SH-SY5Y (cell line): ENCODE measurements around the gene ADRA2B.

Experiments used
- GATA2 ChIP-seq: IDR thresholded peaks from 2 replicates; pipeline ENCODE4 v1.6.1; 2011; ENCODE audit warnings: mild to moderate bottlenecking, low read depth, low read length
- GATA3 ChIP-seq: IDR thresholded peaks from 2 replicates; pipeline ENCODE4 v1.6.1; 2011; ENCODE audit warnings: low read depth, mild to moderate bottlenecking, low read length, moderate library complexity

The ADRA2B gene

GRCh38 chr2:96145036-96145847 is 28.9 kb upstream of the ADRA2B start, which contains the start of gene DUSP2:
Gene DUSP2, minus strand, starts transcription at chr2:96145440. Its CDS starts 86 bp downstream, at chr2:96145354.
- TF ChIP-seq GATA3 = no peak
- TF ChIP-seq GATA2 = no peak

DNA sequence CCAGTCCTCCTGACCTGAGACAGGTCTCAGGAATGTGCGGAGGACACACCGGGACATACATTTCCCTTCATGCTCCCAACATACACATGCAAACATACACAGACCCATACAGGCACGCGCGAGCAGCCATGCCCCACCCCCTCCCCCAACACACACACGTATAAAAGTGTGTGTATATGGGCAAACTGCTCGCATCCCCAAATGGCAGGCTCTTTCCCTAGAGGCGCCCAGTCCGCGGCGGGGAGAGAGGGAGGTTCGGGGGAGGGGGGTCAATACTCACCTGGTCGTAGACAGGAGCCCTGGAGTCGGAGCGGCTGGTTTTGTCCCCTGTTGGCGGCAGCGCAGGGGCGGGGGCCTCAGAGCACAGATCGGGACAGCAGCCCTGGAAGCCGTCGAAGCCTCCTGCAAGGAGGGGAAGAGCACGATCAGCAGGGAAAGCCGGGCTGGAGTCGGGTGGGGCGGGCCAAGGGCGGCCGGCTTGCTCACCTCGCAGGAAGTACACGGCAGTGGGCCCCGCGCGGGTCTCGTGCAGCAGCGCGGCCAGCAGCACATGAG is 28.2 kb upstream of the ADRA2B start:
- no peak for TF ChIP-seq GATA2
- TF ChIP-seq GATA3 = no peak

DNA sequence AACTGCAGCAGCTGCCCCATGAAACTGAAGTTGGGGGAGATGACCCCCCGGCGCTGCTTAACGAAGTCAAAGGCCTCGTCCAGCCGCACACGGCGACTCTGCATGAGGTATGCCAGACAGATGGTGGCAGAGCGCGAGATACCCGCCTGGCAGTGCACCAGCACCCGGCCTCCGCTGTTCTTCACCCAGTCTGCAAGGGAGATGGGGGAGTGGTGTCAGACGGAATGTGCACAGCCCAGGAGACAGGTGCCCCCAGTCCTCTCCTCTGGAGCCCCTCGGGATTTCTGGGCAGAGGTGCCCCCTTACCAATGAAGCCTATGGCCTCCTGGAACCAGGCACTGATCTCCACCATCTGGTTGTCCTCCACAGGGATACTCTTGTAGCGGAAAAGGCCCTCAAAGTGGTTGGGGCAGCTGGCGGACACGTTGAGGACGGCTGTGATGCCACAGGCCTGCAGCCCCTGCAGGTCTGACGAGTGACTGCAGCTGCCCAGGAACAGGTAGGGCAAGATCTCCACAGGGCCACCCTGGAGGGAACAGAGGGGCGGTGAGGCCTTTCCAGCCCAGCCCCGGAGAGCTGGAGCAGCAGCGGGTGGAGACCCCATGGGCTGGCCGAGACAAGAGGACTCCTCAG is 27.6 kb upstream of the ADRA2B start:
- TF ChIP-seq GATA2 (no peak), GATA3 (no peak)

GRCh38 chr2:96143231-96143847 is 27.0 kb upstream of the ADRA2B start:
- TF ChIP-seq GATA3 (no peak), GATA2 (no peak)

DNA sequence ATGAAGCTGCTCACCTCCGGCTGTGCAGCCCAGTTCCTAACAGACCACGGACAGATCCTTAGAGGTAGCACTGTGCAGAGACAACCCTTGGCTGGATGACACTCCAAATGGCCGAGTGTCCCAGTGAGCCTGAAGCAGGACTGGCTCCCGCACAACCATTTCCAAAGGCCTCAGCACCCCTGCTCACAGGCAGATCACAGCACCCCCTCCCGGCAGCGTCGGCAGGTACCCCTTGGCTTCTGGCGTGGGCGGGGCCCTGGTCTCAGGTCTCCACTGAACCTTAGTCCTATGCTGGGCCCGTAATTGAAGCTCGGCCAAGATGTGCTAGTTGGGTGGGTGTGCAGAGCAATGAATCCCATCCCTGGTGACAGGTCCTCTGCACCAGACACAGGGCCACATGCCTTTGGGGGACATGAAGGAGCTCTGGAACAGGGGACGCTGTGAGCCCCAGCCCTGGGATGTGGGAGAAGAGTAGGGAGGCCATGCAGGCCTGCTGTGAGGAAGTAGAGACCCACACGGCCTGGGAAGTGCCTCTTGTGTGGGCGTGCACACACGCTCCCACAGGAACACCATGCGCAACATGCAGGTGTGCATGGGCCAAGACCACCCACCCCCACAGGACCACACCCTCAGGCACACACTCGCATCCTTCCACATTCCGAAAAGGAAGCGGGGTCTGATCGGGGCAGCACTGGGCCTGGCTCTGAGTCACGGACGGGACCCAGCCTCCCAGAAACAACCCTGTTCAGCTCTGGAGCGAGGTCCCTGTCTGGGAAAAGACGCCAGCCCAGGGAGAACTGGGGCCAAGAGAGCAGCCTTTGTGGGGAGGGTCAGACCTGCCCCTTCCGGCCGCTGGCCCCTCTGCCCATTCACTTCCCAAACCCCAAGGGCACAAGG is 26.1 kb upstream of the ADRA2B start:
- TF ChIP-seq GATA3 (no peak), GATA2 (no peak)

DNA sequence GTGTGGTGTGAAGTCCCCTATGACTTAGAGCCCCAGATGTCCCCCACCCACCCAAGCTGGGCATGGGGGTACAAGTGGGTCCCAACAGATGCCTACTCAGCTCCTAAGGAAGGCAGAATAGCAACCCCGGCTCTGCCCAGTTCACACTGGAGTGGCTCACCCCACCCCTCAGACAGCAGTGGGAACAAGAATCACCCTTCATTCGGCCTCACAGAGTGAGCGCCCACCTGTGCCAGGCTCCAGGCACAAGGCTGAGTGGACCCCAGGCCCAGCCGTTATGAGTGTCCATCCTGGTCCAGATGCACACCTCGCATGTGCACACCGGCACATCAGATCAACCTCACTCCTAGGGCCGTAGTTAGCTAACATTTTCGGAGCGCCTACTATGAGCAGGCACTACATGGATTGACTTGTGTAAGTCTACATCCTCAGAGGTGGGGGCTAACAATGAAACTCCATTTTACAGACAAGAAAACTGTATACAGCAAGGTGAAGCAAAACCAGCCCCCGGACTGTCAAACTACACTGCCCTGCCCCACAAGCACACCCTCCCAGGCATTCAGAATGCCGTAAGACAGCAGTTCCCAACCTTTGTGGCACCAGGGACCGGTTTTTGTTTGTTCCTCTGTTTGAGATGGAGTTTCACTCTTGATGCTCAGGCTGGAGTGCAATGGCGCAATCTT is 24.7 kb upstream of the ADRA2B start:
- TF ChIP-seq GATA2 = no peak
- no peak for TF ChIP-seq GATA3

DNA sequence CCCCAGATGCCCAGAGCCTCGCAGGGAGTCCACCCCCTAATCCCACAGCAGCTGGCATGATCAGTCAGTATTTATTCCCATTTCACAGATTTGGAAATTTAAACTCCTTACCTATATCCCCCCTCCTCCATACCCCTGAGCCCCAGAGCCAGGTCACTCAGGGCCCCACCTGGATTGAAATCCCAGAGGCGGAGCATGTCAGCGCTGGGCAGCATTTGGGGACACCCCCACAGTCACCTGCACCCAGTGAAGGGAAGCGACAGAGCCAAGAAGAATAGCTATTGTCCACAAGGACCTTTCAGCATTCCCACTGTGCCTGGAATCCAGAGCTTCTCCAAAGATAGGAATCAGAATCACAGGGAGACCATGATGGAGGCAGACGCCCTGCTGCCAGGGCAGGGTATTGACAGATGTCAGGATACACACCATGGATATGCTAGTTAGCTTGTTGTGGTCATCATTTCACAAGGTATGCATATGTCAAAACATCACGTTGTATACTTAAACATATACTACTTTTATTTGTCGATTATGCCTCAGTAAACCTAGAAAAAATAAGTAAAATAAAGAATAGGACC is 22.9 kb upstream of the ADRA2B start:
- TF ChIP-seq GATA3 = no peak
- TF ChIP-seq GATA2 = peak; percentile 57; the same call in 1 of the 2 replicates

- TF ChIP-seq GATA3 (no peak), GATA2 (no peak)
These were observed 22.1 kb upstream of the ADRA2B start, which contains the start of gene ASTL for GRCh38 chr2:96138179-96139145. Gene ASTL, minus strand, starts transcription at chr2:96138502. Its CDS starts 66 bp downstream, at chr2:96138436.

DNA sequence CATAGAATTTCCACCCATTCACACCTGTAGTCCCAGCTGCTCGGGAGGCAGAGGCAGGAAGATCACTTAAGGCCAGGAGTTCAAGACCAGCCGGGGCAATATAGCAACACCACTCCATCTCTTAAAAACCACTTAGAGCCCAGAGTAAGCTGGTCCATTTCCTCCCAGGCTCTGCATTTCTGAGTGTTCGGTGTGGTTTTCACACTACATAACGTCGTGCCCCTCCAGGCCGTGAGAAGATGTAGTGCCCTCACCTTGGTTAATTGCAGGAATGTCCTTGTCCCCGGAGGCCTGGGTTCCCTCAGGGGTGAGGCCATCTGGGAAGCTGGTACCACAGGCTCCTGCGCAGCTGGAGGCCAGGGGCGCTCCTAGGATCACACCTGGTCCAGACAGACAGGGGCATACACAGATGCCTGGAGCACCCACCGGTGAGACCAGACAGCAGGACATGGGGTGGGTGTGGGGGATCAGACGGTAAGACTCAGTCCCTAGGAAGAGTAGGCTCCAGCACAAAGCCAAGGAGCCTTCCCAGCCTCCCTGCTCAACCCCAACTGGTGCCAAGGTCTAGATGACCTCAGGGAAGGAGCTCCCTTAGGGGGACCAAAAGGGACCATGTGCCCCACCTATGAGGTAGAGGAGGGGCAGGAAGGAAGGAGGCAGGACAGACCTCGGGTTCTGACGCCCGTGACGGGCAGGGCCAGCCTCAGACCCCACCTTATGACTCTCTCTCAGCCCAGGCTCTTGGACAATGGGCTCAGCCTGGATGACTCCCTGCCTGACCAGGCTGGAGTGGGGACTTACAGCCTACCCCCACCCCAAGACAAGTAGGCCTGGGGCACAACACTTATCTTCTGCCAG is 21.2 kb upstream of the ADRA2B start:
- TF ChIP-seq GATA3 (no peak), GATA2 (no peak)

- TF ChIP-seq GATA3 (no peak), GATA2 (no peak)
These were observed 19.9 kb upstream of the ADRA2B start for GRCh38 chr2:96136129-96136720.

DNA sequence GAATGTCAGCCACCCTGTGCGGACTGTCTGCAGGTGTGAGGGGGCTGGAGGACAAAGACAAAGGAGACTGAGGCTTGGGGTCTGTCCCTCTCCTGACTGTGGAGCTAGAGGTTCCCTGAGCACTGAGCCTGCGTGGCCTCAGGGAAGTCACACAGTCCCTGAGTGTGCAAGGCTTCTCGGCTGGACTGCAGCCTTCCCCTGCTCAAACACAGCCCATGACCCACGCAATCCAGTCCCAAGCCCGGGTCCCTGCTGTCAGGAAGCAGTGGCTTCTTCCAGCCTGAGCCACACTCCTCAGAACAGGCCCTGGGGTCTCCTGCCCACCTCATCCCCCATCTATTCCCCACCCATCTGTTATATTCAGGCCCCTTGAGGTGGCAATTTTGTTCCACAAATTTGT is 19.2 kb upstream of the ADRA2B start:
- TF ChIP-seq GATA2 (no peak), GATA3 (no peak)

DNA sequence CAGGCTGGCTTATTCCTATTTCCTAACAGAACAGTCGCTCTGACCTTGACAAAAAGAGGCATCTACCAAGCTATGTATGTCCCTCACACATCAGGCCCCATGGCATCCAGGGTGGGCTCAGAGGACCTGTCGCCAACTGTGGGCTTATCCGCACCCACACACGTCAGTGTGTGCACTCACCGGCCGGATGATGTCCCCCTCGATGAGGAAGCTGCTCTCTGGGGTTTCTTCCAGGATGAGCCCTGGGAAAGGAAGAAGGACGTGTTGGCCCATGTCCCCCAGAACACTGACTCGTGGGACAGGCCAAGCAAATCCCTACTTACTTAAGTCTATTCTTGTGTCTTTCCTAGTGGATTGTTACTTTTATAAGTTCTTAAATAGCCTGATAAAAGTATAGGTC is 18.8 kb upstream of the ADRA2B start:
- TF ChIP-seq GATA2 (no peak), GATA3 (no peak)
